GM23338 (cell line): ENCODE data around the gene STAC2. TPM values are rescaled to one million over a fixed set of nuclear protein-coding genes. Genes with fewer than 3 reads are reported as not detected.

Experiments
- EZH2 ChIP-seq: fragments of 200-600 bp; sonication (generic); IDR thresholded peaks from one replicate; pipeline ENCODE4 v1.8.0; 2017; ENCODE audit warnings: antibody characterized with exemption, mild to moderate bottlenecking, low read depth; ENCODE audit not compliant: unreplicated experiment
- EZH2phosphoT487 ChIP-seq: fragments of 200-600 bp; sonication (generic); IDR thresholded peaks from one replicate; pipeline ENCODE4 v1.8.1; 2018; ENCODE audit warnings: antibody characterized with exemption; ENCODE audit not compliant: unreplicated experiment
- NANOG ChIP-seq: IDR thresholded peaks from 2 replicates; pipeline ENCODE4 v1.6.1; 2016; ENCODE audit warnings: antibody characterized with exemption, borderline replicate concordance
- STAT1 ChIP-seq: IDR thresholded peaks from one replicate; pipeline ENCODE4 v1.6.1; 2016; ENCODE audit warnings: antibody characterized with exemption; ENCODE audit not compliant: unreplicated experiment
- ZNF114 ChIP-seq: fragments of 250-450 bp; sonication (Bioruptor Pico); IDR thresholded peaks from 2 replicates; pipeline ENCODE4 v1.5.0; 2020; ENCODE audit warnings: mild to moderate bottlenecking, moderate library complexity
- ZNF331 ChIP-seq: fragments of 250-450 bp; sonication (Bioruptor Pico); IDR thresholded peaks from 2 replicates; pipeline ENCODE4 v1.5.0; 2020; ENCODE audit warnings: low read depth, mild to moderate bottlenecking, moderate library complexity
- polyA plus RNA-seq: library from polyadenylated mRNA; unstranded; fragments of >200 nt; fragmentation: Nextera tagmentation; extraction: Ambion mirVana; gene quantifications from 2 replicates; pipeline ENCODE4 v1.2.1, GENCODE V29; 2016
- total RNA-seq: library from RNA; depleted of rRNA; stranded (reverse); fragments of >200 nt; shearing (Covaris generic); gene quantifications from 2 replicates; pipeline ENCODE4 v1.2.3, GENCODE V29; 2014
- TF ChIP-seq, protein P1 (sequence below): fragments of 250-450 bp; sonication (Bioruptor Pico); IDR thresholded peaks from 2 replicates; pipeline ENCODE4 v1.5.0; 2020; ENCODE audit warnings: mild to moderate bottlenecking, moderate library complexity
- TF ChIP-seq, protein P2 (sequence below): IDR thresholded peaks from one replicate; pipeline ENCODE4 v1.6.1; 2018; ENCODE audit warnings: antibody characterized with exemption; ENCODE audit not compliant: unreplicated experiment

STAC2 gene
- total and polyA plus RNA-seq, 2 experiments from 2014 or later = 1.9 to 3.1 TPM

DNA sequence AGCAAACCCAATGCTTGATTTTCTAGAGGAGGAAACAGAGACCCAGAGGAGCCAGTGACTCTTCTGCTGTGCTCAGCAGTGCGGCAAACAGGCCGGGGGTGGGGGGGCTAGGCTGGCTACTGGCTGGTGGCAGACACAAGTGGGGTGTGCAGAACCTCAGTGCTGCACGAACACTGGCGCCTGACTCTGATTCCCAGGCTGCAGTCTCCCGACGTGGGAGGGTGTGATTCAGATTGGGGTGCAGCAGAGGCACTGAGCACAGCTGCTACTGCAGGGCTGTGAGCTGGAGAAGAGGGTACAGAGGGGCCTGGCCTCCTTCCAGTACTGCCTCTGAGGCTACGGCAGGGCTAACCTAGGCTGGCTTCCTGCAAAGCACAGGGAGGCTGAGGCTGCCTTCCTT, 17.6 kb downstream of the STAC2 start (continued):
- TF ChIP-seq, protein P1, sequence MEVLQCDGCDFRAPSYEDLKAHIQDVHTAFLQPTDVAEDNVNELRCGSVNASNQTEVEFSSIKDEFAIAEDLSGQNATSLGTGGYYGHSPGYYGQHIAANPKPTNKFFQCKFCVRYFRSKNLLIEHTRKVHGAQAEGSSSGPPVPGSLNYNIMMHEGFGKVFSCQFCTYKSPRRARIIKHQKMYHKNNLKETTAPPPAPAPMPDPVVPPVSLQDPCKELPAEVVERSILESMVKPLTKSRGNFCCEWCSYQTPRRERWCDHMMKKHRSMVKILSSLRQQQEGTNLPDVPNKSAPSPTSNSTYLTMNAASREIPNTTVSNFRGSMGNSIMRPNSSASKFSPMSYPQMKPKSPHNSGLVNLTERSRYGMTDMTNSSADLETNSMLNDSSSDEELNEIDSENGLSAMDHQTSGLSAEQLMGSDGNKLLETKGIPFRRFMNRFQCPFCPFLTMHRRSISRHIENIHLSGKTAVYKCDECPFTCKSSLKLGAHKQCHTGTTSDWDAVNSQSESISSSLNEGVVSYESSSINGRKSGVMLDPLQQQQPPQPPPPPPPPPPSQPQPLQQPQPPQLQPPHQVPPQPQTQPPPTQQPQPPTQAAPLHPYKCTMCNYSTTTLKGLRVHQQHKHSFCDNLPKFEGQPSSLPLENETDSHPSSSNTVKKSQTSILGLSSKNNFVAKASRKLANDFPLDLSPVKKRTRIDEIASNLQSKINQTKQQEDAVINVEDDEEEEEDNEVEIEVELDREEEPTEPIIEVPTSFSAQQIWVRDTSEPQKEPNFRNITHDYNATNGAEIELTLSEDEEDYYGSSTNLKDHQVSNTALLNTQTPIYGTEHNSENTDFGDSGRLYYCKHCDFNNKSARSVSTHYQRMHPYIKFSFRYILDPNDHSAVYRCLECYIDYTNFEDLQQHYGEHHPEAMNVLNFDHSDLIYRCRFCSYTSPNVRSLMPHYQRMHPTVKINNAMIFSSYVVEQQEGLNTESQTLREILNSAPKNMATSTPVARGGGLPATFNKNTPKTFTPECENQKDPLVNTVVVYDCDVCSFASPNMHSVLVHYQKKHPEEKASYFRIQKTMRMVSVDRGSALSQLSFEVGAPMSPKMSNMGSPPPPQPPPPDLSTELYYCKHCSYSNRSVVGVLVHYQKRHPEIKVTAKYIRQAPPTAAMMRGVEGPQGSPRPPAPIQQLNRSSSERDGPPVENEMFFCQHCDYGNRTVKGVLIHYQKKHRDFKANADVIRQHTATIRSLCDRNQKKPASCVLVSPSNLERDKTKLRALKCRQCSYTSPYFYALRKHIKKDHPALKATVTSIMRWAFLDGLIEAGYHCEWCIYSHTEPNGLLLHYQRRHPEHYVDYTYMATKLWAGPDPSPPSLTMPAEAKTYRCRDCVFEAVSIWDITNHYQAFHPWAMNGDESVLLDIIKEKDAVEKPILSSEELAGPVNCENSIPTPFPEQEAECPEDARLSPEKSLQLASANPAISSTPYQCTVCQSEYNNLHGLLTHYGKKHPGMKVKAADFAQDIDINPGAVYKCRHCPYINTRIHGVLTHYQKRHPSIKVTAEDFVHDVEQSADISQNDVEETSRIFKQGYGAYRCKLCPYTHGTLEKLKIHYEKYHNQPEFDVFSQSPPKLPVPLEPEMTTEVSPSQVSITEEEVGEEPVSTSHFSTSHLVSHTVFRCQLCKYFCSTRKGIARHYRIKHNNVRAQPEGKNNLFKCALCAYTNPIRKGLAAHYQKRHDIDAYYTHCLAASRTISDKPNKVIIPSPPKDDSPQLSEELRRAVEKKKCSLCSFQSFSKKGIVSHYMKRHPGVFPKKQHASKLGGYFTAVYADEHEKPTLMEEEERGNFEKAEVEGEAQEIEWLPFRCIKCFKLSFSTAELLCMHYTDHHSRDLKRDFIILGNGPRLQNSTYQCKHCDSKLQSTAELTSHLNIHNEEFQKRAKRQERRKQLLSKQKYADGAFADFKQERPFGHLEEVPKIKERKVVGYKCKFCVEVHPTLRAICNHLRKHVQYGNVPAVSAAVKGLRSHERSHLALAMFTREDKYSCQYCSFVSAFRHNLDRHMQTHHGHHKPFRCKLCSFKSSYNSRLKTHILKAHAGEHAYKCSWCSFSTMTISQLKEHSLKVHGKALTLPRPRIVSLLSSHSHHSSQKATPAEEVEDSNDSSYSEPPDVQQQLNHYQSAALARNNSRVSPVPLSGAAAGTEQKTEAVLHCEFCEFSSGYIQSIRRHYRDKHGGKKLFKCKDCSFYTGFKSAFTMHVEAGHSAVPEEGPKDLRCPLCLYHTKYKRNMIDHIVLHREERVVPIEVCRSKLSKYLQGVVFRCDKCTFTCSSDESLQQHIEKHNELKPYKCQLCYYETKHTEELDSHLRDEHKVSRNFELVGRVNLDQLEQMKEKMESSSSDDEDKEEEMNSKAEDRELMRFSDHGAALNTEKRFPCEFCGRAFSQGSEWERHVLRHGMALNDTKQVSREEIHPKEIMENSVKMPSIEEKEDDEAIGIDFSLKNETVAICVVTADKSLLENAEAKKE (CRISPR knock-in tag) = no peak
- no peak for TF ChIP-seq STAT1
- TF ChIP-seq ZNF331 = no peak
- no peak for TF ChIP-seq EZH2phosphoT487
- TF ChIP-seq, protein P2, sequence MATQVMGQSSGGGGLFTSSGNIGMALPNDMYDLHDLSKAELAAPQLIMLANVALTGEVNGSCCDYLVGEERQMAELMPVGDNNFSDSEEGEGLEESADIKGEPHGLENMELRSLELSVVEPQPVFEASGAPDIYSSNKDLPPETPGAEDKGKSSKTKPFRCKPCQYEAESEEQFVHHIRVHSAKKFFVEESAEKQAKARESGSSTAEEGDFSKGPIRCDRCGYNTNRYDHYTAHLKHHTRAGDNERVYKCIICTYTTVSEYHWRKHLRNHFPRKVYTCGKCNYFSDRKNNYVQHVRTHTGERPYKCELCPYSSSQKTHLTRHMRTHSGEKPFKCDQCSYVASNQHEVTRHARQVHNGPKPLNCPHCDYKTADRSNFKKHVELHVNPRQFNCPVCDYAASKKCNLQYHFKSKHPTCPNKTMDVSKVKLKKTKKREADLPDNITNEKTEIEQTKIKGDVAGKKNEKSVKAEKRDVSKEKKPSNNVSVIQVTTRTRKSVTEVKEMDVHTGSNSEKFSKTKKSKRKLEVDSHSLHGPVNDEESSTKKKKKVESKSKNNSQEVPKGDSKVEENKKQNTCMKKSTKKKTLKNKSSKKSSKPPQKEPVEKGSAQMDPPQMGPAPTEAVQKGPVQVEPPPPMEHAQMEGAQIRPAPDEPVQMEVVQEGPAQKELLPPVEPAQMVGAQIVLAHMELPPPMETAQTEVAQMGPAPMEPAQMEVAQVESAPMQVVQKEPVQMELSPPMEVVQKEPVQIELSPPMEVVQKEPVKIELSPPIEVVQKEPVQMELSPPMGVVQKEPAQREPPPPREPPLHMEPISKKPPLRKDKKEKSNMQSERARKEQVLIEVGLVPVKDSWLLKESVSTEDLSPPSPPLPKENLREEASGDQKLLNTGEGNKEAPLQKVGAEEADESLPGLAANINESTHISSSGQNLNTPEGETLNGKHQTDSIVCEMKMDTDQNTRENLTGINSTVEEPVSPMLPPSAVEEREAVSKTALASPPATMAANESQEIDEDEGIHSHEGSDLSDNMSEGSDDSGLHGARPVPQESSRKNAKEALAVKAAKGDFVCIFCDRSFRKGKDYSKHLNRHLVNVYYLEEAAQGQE = no peak
- no peak for TF ChIP-seq EZH2
- TF ChIP-seq ZNF114 (CRISPR knock-in tag) = no peak
- no peak for TF ChIP-seq NANOG
